NOMO-1 (cell line): ENCODE data around the gene ADCK1.
"Not testable (repeated sequence)": the region's sequence is repeated elsewhere in the genome, so short reads cannot be mapped to it uniquely, and the experiment has no call there.

ENCODE experiments used
- DNase-seq, 2 experiments: peaks; one replicate each; lab custom pipeline; 2025; ENCODE audit not compliant: unreplicated experiment in 2 of 2; lab: John Stamatoyannopoulos, UW

The ADCK1 gene

DNA sequence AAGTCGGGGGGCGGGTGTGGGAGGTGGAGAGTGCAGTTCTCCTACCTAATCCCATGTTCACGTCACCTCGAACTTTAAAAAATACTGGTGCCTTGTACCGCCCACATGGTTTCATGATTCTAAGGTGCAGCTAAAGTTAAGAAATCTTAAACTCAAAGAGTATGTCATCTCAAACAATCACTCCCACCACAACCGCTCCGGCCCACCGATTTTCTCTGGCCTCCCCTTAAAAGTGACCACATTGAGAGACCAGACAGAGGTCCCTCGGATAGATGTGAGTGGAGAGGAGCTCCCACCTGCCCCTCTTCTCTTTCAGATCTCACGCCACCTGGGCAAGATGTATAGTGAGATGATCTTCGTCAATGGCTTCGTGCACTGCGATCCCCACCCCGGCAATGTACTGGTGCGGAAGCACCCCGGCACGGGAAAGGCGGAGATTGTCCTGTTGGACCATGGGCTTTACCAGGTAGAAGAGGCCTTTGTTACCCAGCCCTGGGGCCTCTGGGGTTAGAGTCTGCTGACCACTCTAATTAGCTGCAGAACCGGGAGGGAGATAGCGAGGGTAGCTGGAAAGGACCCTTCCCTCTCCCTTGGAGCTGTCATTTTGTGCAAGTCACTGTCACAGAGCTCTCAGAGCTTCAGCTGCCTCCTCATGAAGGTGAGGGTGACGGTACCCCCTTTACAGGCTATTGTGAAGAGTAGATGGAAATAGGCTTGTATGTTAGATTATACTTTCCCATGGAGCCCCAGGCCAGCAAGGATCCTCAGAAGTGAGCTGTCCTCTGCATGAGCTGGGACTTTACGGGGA is 124.4 kb downstream of the ADCK1 start:
- DNase-seq, result no peak

DNA sequence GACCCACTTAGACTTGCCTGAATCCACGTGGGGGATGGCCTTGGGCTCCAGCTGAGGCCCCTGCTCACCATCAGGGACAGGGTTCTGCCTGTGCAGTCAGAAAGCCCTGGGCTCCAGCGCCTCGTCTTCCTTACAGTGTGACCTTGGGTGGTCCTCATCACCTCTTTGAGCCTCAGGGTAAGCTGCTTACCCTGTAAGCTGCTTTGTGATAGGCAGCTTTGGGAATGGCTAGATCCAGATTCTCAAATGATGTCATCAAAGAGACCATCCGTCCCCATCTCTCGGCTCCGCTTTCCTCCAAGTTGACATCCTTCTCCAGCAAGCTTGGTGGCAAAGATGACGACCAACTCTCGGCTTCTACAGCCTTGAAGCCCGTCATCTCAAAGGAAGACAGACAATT is 127.0 kb downstream of the ADCK1 start:
- no peak for DNase-seq

DNA sequence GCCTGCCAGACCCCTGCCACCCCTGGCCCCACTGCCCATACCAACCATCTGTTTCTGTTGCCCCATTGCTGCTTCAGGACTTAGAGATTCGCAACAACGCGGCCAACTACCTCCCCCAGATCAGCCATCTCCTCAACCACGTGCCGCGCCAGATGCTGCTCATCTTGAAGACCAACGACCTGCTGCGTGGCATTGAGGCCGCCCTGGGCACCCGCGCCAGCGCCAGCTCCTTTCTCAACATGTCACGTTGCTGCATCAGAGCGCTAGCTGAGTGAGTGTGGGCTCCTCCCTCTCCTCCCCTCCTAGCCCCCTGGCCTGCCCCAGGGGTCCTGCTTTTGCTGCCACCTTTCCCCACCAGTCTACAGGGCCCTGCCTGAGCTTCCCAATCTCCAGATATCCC is 131.5 kb downstream of the ADCK1 start:
- no peak for DNase-seq

DNA sequence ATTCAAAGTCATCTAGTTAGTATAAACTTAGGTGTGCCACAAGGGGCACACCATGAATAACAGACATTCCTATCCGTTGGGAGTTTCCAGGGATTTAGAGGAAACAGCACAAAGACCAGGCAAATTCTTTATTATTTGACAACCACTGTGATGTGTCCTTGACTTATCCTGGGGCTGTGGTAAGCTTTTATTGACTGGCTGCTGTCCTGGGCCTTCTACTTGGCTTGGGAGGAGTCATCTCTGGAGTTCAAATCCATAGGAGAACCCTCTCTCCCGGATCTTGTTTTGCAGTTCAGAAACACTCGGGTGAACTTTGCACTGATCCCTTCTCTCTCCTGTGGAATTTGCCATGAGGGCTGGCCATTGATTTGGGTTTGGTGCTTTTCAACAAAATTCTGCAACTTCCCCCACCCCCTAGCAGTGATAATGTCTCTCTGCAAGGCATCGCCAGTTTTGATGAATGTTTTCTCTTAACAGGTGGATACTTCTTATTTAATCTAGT is 136.3 kb downstream of the ADCK1 start:
- no peak for DNase-seq

DNA sequence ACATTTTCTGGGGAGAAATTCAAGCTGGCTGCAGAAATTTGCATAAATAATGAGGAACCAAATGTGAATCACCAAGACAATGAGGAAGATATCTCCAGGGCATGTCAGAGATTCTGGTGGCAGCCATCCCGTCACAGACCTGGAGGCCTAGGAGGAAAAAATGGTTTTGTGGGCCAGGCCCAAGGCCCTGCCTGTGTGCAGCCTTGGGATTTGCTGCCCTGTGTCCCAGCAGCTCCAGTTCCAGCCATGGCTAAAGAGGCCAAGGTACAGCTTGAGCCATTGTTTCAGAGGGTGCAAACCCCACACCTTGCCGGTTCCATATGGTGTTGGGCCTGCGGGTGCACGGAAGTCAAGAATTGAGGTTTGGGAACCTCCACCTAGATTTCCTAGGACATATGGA is 147.5 kb downstream of the ADCK1 start:
- no peak for DNase-seq

DNA sequence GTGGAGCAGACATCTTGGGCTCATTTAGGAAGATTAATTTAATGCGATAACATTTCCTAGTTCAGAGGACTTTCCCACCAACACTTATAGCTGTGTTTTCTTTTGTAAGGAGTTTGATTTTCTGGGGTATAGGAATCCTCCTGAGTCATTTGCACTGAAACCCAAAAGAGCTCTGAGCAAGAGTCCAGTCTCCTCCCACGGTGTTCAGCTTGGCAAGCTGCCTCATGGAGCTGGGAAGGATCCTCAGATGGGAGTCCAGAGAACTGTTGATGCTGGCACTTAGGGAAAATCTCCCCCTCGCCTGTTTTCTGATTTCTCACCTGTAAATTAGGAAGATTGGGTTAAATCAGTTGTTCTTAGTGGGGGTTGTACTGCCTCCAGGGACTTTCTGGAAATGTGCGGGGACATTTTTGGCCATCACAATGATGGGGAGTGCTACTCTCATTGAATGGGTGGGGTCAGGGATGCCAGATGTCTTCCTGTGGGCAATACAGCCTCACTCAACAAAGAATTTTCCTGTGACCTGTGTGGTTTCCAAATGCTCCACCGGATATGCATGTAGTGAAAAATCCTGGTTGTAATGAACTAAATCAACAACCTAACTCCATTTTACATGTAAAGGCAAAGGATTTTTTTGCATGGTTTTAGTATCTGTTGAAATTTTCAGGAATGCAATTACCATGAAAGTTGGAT is 150.6 kb downstream of the ADCK1 start:
- no peak for DNase-seq

DNA sequence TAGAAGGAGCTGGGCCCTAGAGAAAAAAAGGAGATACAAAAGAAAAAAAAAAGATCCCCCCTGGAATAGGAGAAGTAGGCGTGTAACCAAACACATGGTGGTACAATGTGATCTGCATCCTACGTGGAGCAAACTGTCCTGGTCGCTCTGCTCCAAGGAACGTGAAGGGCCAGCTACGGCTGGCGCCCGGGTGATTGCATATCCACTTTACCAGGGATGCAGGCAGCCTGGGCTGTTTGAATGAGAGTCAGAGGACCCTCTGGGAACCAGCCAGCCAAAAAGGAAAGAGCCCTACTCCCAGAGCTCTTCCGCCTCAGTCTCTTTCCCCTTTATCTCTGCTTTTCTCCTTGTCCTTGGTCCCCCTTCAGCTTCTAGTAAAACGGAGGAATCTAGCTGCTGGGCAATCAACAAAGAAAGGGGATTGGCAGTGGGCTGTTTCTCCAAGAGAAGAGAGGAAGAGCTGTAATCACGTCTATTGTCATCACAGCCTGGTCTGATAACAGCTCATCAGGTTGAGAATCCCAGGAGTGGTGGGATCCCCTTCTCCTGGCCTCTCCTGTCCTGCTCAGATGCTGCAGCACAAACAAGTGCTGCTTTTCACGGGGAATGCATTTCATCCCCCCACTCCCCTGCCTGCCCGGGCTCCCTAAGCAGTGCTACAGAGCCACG is 156.0 kb downstream of the ADCK1 start:
- no peak for DNase-seq

DNA sequence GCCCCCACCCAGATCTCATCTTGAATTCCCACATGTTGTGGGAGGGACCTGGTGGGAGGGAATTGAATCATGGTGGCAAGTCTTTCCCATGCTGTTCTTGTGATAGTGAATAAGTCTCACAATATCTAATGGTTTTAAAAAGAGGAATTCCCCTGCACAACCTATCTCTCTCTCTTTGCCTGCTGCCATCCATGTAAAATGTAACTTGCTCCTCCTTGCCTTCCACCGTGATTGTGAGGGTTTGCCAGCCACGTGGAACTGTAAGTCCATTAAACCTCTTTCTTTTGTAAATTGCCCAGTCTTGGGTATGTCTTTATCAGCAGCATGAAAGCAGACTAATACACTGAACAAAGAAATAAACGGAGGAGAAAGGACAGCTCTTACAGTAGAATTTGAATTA is 159.8 kb downstream of the ADCK1 start:
- not testable (repeated sequence) for DNase-seq

DNA sequence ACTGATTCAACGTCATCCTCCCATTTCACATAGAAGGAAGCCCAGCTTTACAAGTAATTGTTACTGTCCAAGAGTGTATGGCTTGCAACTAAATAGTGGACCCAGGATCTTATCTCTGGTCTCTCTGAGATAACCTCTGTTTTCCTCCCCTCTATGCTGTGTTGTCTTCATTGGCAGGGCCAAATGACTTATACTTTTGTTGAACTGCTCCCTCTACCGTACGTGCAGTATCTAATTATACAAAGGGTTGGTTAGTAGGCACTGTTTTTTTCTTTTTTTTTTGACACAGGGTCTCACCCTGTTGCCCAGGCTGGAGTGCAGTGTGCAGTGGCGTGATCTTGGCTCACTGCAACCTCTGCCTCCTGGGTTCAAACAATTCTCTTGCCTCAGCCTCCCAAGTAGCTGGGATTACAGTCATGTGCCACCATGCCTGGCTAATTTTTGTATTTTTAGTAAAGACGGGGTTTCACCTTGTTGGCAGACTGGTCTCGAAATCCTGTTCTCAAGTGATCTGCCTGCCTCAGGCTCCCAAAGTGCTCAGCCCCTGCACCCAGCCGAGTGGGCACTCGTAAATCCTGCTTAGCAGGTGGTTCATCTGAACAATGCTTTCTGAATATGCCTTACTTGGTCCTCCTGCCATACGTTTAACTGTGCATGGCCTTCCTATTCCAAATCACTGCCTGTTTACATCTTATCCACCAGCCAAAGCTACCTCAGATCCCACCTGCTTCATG is 162.1 kb downstream of the ADCK1 start:
- no peak for DNase-seq

DNA sequence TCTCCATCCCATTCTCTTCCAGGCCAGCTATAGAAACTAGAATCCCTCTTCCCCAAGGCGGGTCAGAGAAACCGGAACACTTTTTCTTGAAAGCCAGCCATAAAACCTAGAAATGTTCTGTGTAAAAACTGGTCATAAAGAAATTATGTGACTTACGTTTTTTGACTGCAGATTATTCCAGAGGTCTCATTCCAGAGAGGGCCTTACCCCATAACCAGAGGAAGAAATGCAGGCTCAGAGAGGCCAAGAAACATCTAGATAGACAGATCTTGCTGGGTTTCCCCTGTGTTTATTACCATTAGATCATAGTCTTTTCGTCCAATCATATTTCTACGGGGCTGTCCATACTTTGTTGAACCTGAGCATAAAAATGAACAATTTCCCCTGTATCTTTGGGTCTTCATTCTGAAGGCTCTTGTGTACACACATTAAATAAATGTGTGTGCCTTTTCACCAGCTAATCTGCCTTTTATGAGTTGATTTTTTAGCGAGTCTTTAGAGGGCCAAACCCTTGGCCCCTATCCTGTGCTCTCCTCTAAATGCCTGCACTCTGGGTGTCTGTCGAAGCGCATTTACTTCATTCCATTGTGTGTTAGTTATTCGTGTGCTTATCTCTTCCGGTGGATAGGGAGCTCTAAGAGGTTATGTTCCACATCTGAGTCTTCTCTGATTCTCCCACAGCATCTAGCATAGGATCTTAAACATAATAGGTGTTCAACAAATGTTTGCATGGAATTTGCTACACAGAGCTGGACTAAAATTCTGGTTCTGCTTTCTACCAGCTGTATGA is 163.0 kb downstream of the ADCK1 start:
- DNase-seq, result no peak

DNA sequence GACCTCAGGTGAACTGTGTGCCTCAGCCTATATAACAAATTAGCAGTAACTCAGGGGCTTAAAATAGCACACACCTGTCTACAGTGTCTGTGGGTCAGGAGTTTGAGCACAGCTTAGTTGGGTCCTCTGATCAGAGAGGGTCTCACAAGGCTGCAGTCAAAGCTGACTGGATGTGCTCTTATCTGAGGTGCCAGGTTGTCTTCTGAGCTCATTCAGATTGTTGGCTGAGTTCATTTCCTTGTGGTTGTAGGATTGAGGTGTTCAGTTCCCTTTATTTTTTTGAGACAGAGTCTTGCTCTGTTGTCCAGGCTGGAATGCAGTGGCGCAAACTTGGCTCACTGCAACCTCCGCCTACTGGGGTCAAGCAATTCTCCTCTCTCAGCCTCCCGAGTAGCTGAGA is 164.7 kb downstream of the ADCK1 start:
- DNase-seq, result no peak

DNA sequence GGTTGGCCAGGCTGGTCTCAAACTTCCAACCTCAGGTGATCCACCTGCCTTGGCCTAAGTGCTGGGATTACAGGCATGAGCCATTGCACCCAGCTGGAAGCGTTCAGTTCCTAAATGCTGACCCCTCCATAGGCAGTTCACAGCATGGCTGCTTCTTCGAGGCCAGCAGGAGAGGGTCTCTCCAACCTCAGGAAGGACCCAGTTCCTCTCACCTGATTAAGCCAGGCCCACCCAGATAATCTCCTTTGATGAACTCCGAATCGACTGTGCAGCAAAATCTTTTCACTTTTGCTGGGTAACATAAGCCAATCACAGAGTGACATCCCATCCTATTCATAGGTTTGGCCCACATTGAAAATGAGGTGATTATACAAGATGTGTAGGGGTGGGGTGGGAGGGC is 165.1 kb downstream of the ADCK1 start:
- no peak for DNase-seq

DNA sequence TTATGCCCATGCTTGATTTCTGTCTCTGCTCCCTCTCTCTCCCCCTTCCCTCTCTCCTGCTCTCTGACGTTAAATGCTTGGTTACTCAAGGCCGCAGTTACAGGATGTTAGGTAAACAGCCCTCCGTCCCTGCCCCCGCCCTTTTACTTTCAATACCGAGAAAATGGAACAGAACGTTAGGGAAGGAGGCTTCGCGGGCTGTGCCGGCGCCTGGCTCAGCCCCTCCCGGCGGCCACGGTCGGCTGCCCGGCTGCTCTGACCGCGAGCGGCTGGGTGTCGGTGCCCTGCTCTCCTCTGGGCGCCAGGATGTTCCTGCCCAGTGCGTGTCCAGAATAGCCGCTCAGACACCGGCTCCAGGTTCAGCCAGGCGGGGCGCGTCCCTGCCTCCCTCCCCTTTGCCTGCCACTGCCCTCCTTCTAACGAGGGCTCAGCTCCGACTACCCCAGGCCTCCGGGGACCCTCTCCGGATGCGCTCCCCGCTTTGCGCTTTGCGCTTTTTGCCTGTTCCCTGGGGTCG is 166.1 kb downstream of the ADCK1 start:
- DNase-seq, result peak; percentile 71 to 78

DNA sequence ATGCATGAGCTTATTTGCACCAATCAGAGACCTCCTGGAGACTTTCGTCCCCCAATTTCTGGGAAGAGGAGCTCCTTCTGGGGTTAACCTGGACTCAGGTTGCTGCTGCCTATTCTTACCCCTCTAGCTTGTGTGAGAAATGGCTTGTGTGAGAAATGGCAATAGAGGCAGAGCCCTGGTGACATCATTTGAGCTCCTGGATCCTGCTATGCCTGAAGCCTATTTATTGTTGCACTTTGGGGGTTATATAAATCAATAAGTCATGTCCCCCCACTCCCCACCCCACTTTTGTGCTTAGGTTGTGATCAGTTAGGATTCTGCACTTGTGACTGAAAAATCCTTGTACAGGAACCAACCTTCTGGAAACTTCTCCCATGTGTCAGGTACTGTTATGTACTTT is 167.2 kb downstream of the ADCK1 start:
- no peak for DNase-seq

DNA sequence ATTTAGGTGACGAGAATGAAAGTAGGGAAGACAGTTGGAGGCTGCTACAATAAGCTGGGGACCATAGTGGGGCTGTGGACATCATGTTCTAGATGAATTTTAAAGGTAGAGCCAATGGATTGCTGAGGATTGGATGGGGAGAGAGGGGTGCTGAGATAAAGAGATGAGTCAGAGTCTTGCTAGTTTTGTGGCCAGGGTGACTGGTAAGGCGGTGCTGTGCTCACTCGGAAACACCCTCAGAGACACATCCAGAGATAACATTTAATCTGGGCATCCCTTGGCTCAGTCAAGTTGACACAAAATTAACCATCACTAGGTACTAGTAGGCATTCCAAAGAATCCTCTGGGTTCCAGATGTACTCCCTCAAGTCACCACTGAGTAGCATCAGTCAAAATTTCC is 170.7 kb downstream of the ADCK1 start:
- DNase-seq, result no peak

DNA sequence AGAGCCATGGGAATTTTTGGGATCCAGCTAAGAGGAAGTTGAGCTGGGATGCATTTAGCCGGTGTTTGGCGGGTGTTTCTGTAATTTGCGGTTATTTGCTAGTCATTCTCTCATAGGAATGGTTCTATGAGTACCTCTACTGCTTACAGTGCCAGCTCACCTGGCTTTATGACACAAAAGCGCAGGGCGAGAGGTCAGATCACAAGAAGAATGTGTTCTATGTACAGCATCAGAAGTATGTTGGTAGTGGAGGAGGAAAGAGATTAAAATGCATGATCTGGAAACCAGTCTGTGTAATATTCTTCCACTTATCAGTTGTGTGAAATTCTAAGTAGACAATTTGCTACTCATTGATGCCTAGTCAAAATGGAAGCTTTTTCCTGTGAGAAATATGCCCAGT is 173.3 kb downstream of the ADCK1 start:
- DNase-seq, result no peak

DNA sequence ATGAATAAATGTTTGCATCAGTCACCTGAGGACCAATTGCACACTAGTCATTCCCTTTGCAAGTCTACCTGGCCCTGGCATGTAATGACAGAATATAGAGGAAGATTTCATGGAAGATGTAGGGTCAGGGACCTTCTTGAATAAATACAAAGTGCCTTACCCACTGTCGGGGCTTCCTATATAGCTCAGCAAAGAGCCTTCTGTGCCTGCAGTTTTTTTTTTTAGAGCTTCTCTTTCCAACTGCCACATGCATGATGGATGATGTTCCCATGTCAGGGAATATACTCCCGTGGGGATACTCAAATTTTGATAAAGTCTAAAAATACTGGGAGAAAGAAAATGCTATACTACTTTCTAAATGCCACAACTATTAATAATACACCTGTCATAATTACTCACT is 176.7 kb downstream of the ADCK1 start:
- no peak for DNase-seq

DNA sequence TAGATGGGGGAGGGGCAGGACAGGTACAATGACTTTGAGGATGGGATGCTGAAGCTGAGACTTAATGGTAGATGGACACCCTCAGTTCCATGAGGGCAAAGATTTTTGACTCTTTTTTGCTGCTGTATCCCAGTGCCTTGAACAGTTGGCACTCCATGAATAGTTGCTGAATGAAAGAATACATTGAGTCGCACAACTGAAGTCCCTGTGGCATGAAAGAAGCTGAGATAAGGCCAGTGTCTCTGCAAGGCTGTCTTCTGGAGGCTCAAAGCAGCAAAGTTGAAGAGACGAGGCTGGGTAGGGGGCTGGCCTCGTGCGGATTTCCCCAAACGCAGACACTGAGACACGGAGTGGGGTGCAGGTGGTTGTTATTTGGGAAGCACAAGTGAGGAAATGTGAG is 179.3 kb downstream of the ADCK1 start:
- no peak for DNase-seq

DNA sequence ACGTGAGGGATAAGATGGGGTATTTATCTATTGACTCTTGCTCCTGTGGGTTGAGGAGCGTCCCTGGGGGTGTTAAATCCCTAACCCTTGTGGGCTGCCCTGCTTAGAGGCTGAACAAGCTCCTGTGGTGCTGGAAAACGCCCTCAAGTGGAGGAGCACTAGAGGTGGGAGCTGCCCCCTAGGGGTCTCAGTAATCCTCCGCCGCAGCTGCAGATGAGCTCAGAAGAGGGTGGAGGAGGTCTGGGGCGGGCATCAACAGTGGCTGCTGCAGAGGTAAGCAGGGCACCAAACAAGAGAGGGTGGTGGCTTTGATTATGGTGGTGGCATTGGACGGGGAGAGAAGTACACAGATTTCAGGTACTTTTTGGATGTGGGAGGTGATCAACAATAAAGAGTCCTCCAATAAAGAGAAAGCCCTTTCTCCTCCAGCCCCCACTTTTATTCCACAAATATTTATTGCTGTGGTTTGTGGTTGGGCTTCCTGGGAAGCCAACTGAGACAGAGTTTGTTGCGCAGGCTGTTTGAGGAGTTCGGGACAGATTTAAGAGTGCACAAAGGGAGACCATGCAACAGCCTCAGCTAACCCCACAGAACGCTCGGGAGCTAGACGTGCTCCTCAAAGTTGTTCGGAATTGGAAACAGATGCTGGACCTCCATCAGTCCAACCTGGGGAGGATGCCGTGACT is 179.9 kb downstream of the ADCK1 start:
- no peak for DNase-seq
